HG03520 (cell line): ENCODE data around the gene COL6A5.

Experiments used
- ATAC-seq: cut with Tn5 transposase; IDR thresholded peaks from one replicate; pipeline ENCODE4 v1.9.1; 2021; ENCODE audit warnings: mild to moderate bottlenecking, moderate library complexity; ENCODE audit not compliant: unreplicated experiment

The COL6A5 gene

GRCh38 chr3:130509008-130509407 is 163.5 kb downstream of the COL6A5 start:
- no peak for ATAC-seq

GRCh38 chr3:130514681-130515080 is 169.2 kb downstream of the COL6A5 start:
- no peak for ATAC-seq

GRCh38 chr3:130515755-130516154 is 170.3 kb downstream of the COL6A5 start:
- no peak for ATAC-seq

GRCh38 chr3:130516645-130517512 is 171.4 kb downstream of the COL6A5 start, which contains the start of gene COL6A6:
Gene COL6A6 (plus strand): TSS chr3:130517177. CDS start chr3:130560365, 43,188 bp downstream.
- no peak for ATAC-seq

GRCh38 chr3:130517602-130518001 is 172.1 kb downstream of the COL6A5 start:
- no peak for ATAC-seq

GRCh38 chr3:130519754-130520153 is 174.3 kb downstream of the COL6A5 start:
- no peak for ATAC-seq

- ATAC-seq = no peak
Measured at GRCh38 chr3:130522399-130522798, 176.9 kb downstream of the COL6A5 start.

- no peak for ATAC-seq
Measured at GRCh38 chr3:130527426-130527825, 182.0 kb downstream of the COL6A5 start.

- no peak for ATAC-seq
Measured at GRCh38 chr3:130528120-130528519, 182.6 kb downstream of the COL6A5 start.

GRCh38 chr3:130529486-130530215 is 184.2 kb downstream of the COL6A5 start:
- ATAC-seq = no peak

- no peak for ATAC-seq
Measured at GRCh38 chr3:130533247-130533646, 187.8 kb downstream of the COL6A5 start.
